WI38 (cell line): ENCODE data around the gene TMEM63C.

Experiments
- H3K4me3 ChIP-seq: 2 replicates; pipeline ENCODE4 v1.5.1; 2011; ENCODE audit warnings: low read depth, mild to moderate bottlenecking, control low read depth, low read length
- TF ChIP-seq, protein P1 (sequence below): IDR thresholded peaks from 2 replicates; pipeline ENCODE4 v1.5.1; 2012; ENCODE audit warnings: low read depth, mild to moderate bottlenecking, control low read depth, low read length

Gene TMEM63C

DNA sequence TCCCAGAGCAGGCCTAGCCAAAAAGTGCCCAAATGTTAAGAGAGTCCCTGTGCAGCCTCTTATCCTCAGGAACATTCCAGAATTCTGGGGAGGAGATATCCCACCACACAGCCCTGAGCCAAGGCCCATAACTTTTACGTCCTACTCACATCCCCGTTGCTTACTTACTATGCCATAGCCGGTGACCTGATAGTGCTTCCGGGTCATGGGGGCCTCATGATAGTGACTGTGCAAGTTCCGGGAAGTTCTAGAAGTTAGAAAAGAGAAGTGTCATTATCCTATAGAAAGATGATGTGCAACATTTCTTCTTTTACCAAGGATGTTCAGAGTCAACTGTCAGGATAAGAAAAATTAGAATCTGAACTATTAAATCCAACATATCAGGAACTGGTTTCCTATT is 105.0 kb downstream of the TMEM63C start:
- no peak overlapping the region for H3K4me3 ChIP-seq
- TF ChIP-seq, protein P1, sequence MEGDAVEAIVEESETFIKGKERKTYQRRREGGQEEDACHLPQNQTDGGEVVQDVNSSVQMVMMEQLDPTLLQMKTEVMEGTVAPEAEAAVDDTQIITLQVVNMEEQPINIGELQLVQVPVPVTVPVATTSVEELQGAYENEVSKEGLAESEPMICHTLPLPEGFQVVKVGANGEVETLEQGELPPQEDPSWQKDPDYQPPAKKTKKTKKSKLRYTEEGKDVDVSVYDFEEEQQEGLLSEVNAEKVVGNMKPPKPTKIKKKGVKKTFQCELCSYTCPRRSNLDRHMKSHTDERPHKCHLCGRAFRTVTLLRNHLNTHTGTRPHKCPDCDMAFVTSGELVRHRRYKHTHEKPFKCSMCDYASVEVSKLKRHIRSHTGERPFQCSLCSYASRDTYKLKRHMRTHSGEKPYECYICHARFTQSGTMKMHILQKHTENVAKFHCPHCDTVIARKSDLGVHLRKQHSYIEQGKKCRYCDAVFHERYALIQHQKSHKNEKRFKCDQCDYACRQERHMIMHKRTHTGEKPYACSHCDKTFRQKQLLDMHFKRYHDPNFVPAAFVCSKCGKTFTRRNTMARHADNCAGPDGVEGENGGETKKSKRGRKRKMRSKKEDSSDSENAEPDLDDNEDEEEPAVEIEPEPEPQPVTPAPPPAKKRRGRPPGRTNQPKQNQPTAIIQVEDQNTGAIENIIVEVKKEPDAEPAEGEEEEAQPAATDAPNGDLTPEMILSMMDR: no peak

DNA sequence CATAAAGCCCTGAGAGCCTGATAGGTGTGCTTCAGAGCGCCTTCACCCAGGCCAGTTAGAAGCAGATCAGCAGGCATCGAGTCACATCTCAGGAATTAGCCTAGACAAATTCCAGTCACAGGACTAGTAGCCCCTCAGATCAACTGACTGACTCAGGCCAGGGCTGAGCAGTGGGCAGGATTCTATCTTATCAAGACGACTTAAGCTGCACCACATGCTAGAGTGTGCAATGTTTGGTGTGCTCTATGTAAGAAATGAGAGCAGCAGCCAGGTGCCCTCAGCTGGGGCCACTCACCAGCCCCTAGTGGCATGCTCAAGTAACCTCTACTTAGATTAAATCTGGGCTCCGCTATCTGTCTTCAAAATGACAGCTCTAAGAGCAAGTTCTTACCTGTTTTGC is 109.1 kb downstream of the TMEM63C start:
- H3K4me3 ChIP-seq: no peak overlapping the region
- TF ChIP-seq, protein P1: no peak

DNA sequence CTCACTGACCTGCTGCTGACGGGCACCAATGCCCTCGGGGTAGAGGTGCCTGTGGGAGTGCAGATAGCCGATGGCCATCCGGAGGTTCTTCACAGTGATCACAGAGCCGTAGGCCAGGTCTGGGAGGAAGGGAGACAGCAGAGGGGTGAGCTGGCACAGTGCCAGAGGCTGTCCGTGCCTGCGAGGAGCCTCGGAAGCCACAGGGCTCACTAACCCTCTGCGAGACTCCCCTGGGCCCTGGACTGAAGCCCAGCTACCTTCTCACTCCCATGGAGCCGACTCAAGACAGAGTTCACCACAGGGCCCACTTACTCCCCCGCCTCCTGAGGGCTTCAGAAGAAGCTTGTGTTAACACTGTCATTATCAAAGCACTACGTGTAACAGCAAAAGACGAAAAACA is 114.6 kb downstream of the TMEM63C start:
- TF ChIP-seq, protein P1: no peak
- H3K4me3 ChIP-seq: no peak overlapping the region

DNA sequence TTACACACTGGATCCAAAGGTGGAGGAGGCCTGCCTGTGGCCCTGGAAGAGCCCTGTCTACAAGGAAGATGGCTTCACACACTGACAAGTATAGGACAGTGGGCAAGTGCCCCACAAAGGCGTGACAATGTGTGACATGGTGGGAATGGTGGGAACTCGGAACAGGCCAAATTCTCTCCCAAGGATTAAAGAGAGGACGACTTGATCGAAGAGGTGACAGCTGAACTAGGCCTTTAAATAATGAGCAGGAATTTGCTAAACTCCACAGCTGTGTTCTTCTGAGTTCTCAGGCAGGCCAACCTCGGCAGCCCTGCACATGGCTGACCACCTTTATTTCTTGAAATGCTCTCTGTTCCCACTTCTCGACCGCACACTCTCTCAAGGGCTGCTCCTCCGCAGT is 115.3 kb downstream of the TMEM63C start:
- TF ChIP-seq, protein P1: no peak
- no peak overlapping the region for H3K4me3 ChIP-seq

DNA sequence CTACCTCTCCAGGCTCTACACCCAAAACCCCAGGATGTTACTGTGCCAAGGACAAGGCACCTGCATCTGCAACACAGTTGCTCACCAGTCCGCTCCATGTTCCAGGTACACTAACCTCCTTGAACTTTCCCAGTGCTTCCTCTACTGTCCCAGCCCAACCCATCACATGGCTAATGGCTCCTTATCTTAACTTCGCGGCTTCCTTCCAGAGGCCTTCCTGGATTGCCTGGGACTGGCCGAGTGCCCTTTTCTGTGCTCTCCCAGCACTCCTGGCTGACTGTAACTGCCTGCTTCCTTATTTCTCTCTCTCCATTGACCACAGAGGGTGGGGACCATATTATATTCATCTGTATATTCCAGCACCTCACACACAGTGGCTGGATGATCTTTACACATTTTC is 118.2 kb downstream of the TMEM63C start:
- no peak overlapping the region for H3K4me3 ChIP-seq
- TF ChIP-seq, protein P1: no peak

DNA sequence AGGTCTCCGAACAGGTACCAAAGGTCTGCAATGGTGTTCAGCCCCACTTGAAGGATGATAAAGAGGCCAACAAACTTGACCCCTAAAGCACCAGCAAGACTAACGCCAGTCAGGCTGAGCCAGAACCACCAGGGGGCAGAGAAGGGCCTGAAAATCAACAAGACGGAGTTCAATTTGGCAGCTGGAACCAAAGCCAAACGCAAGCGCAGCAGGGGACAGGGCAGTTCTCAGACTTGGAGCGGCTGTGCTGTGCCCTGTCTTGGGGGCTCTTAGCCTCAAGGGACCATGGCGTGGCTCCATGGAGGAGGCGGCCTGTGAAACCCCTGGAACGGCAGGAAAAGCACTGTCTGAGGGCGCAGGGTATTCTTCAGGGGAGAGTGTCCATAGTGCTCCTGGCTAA is 119.5 kb downstream of the TMEM63C start:
- TF ChIP-seq, protein P1: peak; percentile 92
- no peak overlapping the region for H3K4me3 ChIP-seq

DNA sequence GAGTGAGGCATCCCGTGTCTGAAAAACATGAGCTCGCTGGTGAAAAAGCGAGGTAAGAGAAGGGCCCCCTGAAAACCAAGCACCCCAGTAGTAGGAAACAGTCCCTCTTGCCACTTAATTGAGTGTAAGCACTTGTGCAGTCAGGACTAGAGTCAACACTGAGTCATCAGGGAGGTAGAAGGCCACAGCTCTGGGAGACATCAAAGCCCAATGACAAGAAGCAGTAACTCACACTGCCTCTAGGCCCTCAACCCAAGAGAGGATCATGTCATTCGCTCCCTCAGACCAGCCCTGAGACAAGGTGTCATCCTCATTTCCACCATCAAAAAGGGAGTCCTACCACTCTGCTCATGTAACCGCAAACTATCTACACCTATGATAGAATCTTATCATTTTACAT is 121.3 kb downstream of the TMEM63C start:
- H3K4me3 ChIP-seq: no peak overlapping the region
- TF ChIP-seq, protein P1: no peak
